ENCODE data around the gene CREM. TPM values are rescaled to one million over a fixed set of nuclear protein-coding genes. Genes with fewer than 3 reads are reported as not detected.

Gene CREM
- total RNA-seq, 1 experiment from 2014 or later, result 21.4 TPM

DNA sequence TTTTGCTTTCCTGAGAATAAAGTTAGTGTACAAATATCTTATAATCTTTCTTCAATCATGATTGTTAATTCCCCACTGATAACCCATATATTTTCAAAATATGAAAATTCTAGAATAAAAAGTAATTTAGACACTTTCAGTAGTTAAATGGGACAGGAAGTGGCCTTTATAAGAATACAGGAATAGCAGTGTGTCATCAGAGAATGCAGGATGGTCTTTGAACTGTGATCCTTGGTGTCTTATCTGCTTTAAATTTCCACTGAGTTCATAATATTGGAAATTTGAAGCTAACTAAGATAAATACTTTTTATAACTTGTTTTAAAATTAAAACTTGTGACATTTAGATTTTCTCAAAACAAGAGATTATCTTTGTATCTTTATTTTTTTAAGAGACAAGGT is 75.4 kb downstream of the CREM start:
- Histone ChIP-seq H3K4me1 (ENCODE audit: control insufficient read depth in 1 of 2, insufficient read depth in 2 of 2, low read length in 2 of 2) (0 out of 4 replicates have a peak, but pooled peaks cover 0 to 2% of the 10 kb centered on the region in 2 experiments), H3K9me3 (ENCODE audit: control insufficient read depth in 1 of 2, insufficient read depth in 1 of 2, low read depth in 1 of 2, low read length in 2 of 2) (no peaks in the 10 kb centered on the region), H3K4me2 (ENCODE audit: low read length) (no peak overlapping the region), H2AFZ (ENCODE audit: low read depth, low read length, poor library complexity, severe bottlenecking) (no peak overlapping the region), H3K9me2 (ENCODE audit: insufficient read depth) (no peaks in the 10 kb centered on the region), H4K20me1 (ENCODE audit: insufficient read depth) (no peaks in the 10 kb centered on the region), H3K27ac (ENCODE audit: low read depth, low read length) (no peak overlapping the region), H3K79me2 (ENCODE audit: insufficient read depth, low read length) (no peaks in the 10 kb centered on the region), H3K9ac (ENCODE audit: low read length) (no peak overlapping the region), H3K27me3 (ENCODE audit: insufficient read depth, low read length) (no peaks in the 10 kb centered on the region), H3K36me3 (ENCODE audit: control insufficient read depth in 1 of 2, insufficient read depth in 2 of 2, low read length in 2 of 2) (no peaks in the 10 kb centered on the region), H3K4me3 (replicated peaks in 1 of 2; ENCODE audit: low read depth in 1 of 2, low read length in 2 of 2) (no peak overlapping the region)
- RAD21 ChIA-PET (ENCODE audit: low non-redundant PET in 1 of 2, low total read pairs in 2 of 2, uncharacterized antibody in 2 of 2, unreplicated experiment in 2 of 2), result no interaction called here
- intact Hi-C loops (cut with micrococcal nuclease), result no loop called here
- ATAC-seq, result no peak
- TF ChIP-seq SRF (IDR thresholded peaks at IDR 0.05; ENCODE audit: low read depth) (no peak), CBX3 (IDR thresholded peaks at IDR 0.05; ENCODE audit: low read depth) (no peak), SIN3A (IDR thresholded peaks at IDR 0.05; ENCODE audit: low read depth) (no peak), JUND (IDR thresholded peaks at IDR 0.05) (no peak)
- TF ChIP-seq, protein P1, sequence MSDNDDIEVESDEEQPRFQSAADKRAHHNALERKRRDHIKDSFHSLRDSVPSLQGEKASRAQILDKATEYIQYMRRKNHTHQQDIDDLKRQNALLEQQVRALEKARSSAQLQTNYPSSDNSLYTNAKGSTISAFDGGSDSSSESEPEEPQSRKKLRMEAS (IDR thresholded peaks at IDR 0.05), result no peak
- TF ChIP-seq, protein P2, sequence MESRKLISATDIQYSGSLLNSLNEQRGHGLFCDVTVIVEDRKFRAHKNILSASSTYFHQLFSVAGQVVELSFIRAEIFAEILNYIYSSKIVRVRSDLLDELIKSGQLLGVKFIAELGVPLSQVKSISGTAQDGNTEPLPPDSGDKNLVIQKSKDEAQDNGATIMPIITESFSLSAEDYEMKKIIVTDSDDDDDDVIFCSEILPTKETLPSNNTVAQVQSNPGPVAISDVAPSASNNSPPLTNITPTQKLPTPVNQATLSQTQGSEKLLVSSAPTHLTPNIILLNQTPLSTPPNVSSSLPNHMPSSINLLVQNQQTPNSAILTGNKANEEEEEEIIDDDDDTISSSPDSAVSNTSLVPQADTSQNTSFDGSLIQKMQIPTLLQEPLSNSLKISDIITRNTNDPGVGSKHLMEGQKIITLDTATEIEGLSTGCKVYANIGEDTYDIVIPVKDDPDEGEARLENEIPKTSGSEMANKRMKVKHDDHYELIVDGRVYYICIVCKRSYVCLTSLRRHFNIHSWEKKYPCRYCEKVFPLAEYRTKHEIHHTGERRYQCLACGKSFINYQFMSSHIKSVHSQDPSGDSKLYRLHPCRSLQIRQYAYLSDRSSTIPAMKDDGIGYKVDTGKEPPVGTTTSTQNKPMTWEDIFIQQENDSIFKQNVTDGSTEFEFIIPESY (IDR thresholded peaks at IDR 0.05; ENCODE audit: extremely low read depth, insufficient replicate concordance, low read length), result no peak
- TF ChIP-seq, protein P3, sequence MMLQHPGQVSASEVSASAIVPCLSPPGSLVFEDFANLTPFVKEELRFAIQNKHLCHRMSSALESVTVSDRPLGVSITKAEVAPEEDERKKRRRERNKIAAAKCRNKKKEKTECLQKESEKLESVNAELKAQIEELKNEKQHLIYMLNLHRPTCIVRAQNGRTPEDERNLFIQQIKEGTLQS (IDR thresholded peaks at IDR 0.05), result no peak
- TF ChIP-seq, protein P4, sequence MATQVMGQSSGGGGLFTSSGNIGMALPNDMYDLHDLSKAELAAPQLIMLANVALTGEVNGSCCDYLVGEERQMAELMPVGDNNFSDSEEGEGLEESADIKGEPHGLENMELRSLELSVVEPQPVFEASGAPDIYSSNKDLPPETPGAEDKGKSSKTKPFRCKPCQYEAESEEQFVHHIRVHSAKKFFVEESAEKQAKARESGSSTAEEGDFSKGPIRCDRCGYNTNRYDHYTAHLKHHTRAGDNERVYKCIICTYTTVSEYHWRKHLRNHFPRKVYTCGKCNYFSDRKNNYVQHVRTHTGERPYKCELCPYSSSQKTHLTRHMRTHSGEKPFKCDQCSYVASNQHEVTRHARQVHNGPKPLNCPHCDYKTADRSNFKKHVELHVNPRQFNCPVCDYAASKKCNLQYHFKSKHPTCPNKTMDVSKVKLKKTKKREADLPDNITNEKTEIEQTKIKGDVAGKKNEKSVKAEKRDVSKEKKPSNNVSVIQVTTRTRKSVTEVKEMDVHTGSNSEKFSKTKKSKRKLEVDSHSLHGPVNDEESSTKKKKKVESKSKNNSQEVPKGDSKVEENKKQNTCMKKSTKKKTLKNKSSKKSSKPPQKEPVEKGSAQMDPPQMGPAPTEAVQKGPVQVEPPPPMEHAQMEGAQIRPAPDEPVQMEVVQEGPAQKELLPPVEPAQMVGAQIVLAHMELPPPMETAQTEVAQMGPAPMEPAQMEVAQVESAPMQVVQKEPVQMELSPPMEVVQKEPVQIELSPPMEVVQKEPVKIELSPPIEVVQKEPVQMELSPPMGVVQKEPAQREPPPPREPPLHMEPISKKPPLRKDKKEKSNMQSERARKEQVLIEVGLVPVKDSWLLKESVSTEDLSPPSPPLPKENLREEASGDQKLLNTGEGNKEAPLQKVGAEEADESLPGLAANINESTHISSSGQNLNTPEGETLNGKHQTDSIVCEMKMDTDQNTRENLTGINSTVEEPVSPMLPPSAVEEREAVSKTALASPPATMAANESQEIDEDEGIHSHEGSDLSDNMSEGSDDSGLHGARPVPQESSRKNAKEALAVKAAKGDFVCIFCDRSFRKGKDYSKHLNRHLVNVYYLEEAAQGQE (IDR thresholded peaks at IDR 0.05; ENCODE audit: low read depth), result no peak
- POLR2A ChIA-PET, result no interaction called here
- no peak for DNase-seq (ENCODE audit: low read depth, low spot score)
- CTCF ChIA-PET, result no interaction called here
- BruUV-seq (replicated peaks), result no TSS peak

All from HCT116 (cell line).